ENCODE data around the gene FHIT.

GRCh38 chr3:60086811-60087210 is 1164.4 kb downstream of the FHIT start:
- TF ChIP-seq CTCF (IDR thresholded peaks at IDR 0.05) (no peak), POLR2A (IDR thresholded peaks at IDR 0.05) (no peak), POLR2AphosphoS5 (IDR thresholded peaks at IDR 0.05) (no peak), EP300 (IDR thresholded peaks at IDR 0.05) (no peak)
